GM13977 (cell line): ENCODE data around the gene ZMYND8.
"Not testable (repeated sequence)": the region's sequence is repeated elsewhere in the genome, so short reads cannot be mapped to it uniquely, and the experiment has no call there.

Experiments
- DNase-seq: peaks from one replicate; pipeline ENCODE4 v3.0.0; 2012; ENCODE audit warnings: low spot score
- CTCF ChIP-seq: IDR thresholded peaks from 2 replicates; pipeline ENCODE4 v1.5.1; 2012; ENCODE audit warnings: mild to moderate bottlenecking, control low read depth; ENCODE audit not compliant: insufficient read depth; ENCODE audit errors: extremely low read depth, missing control alignments
- in situ Hi-C: fragments of 300-500 bp; cut with MboI; formaldehyde crosslinking; loops from one replicate; pipeline ENCODE4 v1.12.0; 2022; ENCODE audit warnings: low sequenced_read_pairs, low pct_unique_long_range_greater_than_20kb, mixed read lengths, inconsistent platforms; ENCODE audit not compliant: unreplicated experiment

The ZMYND8 gene

GRCh38 chr20:47380481-47380880, 24.0 kb upstream of the ZMYND8 start:
- no peak for DNase-seq
- TF ChIP-seq CTCF, result no peak
- in situ Hi-C loops, result loop anchor here (10.0 to 25.0 kb wide), 2 partner anchors 116 to 618 kb away; no protein-coding TSS in a partner anchor

- no peak for DNase-seq
- TF ChIP-seq CTCF, result no peak
- in situ Hi-C loops, result loop anchor here (10.0 to 25.0 kb wide), 2 partner anchors 115 to 617 kb away; no protein-coding TSS in a partner anchor
These were observed 23.1 kb upstream of the ZMYND8 start for GRCh38 chr20:47379433-47380150.

GRCh38 chr20:47377122-47377722, 20.7 kb upstream of the ZMYND8 start:
- in situ Hi-C loops, result loop anchor here (25.0 kb wide), 1 partner anchor 615 kb away; no protein-coding TSS in a partner anchor
- no peak for DNase-seq
- TF ChIP-seq CTCF, result peak; percentile 41

GRCh38 chr20:47376096-47376643, 19.7 kb upstream of the ZMYND8 start:
- in situ Hi-C loops, result loop anchor here (25.0 kb wide), 1 partner anchor 614 kb away; no protein-coding TSS in a partner anchor
- not testable (repeated sequence) for DNase-seq

- in situ Hi-C loops, DNase-seq: not testable (repeated sequence)
These were observed 17.6 kb upstream of the ZMYND8 start for GRCh38 chr20:47374121-47374520.

- in situ Hi-C loops, result no loop called here
- DNase-seq, result no peak
- no peak for TF ChIP-seq CTCF
These were observed 16.8 kb upstream of the ZMYND8 start for GRCh38 chr20:47373206-47373733.

GRCh38 chr20:47370850-47371782, 14.6 kb upstream of the ZMYND8 start:
- DNase-seq, result no peak
- in situ Hi-C loops, result no loop called here
- TF ChIP-seq CTCF, result no peak
